ENCODE data around the gene CNGA4.

DNA sequence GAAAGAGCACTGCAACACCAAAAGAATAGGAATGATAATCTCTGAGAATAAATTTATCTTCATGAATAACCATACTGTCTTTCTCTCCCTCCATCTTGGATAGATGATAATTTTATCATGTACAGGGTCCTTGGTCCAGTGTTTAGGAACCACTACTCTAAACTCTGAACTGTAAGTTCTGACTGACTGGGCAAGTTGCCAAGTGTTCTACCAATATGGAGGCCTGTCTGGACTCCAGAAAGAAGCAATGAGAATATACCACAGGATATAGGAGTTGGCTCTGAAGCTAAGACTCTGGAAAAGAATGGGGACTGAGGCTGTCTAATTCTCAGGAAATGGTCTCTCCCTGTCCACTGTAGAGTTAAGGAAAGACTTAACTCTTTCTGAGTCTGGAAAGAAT lies 6.0 kb upstream of the CNGA4 start:
- TF ChIP-seq, protein P1, sequence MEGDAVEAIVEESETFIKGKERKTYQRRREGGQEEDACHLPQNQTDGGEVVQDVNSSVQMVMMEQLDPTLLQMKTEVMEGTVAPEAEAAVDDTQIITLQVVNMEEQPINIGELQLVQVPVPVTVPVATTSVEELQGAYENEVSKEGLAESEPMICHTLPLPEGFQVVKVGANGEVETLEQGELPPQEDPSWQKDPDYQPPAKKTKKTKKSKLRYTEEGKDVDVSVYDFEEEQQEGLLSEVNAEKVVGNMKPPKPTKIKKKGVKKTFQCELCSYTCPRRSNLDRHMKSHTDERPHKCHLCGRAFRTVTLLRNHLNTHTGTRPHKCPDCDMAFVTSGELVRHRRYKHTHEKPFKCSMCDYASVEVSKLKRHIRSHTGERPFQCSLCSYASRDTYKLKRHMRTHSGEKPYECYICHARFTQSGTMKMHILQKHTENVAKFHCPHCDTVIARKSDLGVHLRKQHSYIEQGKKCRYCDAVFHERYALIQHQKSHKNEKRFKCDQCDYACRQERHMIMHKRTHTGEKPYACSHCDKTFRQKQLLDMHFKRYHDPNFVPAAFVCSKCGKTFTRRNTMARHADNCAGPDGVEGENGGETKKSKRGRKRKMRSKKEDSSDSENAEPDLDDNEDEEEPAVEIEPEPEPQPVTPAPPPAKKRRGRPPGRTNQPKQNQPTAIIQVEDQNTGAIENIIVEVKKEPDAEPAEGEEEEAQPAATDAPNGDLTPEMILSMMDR (CRISPR knock-in tag; IDR thresholded peaks at IDR 0.05): no peak
- TF ChIP-seq ATRX (CRISPR knock-in tag; IDR thresholded peaks at IDR 0.05; ENCODE audit: borderline replicate concordance) (no peak), EZH2 (conservative IDR thresholded peaks at IDR 0.05; ENCODE audit: low read depth, low read length) (no peak), ZNF557 (CRISPR knock-in tag; IDR thresholded peaks at IDR 0.05) (no peak), HOXA5 (CRISPR knock-in tag; IDR thresholded peaks at IDR 0.05) (no peak), MAFF (IDR thresholded peaks at IDR 0.05; ENCODE audit: low read depth, low read length) (no peak), MBNL3 (CRISPR knock-in tag; conservative IDR thresholded peaks at IDR 0.05) (no peak), HNRNPUL1 (IDR thresholded peaks at IDR 0.05; ENCODE audit: low read depth, low read length) (no peak)
- TF ChIP-seq, protein P2, sequence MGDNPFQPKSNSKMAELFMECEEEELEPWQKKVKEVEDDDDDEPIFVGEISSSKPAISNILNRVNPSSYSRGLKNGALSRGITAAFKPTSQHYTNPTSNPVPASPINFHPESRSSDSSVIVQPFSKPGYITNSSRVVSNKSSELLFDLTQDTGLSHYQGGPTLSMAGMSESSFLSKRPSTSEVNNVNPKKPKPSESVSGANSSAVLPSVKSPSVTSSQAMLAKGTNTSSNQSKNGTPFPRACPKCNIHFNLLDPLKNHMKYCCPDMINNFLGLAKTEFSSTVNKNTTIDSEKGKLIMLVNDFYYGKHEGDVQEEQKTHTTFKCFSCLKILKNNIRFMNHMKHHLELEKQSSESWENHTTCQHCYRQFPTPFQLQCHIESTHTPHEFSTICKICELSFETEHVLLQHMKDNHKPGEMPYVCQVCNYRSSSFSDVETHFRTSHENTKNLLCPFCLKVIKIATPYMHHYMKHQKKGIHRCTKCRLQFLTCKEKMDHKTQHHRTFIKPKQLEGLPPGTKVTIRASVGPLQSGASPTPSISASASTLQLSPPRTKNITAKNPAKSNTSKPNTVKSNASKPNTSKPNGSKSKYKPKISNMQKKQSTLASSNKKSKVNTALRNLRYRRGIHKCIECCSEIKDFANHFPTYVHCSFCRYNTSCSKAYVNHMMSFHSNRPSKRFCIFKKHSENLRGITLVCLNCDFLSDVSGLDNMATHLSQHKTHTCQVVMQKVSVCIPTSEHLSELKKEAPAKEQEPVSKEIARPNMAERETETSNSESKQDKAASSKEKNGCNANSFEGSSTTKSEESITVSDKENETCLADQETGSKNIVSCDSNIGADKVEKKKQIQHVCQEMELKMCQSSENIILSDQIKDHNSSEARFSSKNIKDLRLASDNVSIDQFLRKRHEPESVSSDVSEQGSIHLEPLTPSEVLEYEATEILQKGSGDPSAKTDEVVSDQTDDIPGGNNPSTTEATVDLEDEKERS (CRISPR knock-in tag; IDR thresholded peaks at IDR 0.05): no peak
- TF ChIP-seq, protein P3, sequence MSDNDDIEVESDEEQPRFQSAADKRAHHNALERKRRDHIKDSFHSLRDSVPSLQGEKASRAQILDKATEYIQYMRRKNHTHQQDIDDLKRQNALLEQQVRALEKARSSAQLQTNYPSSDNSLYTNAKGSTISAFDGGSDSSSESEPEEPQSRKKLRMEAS (IDR thresholded peaks at IDR 0.05): no peak
